GM12878 (cell line): ENCODE results near the gene CACNA1H. TPM values are rescaled to one million over a fixed set of nuclear protein-coding genes. Genes with fewer than 3 reads are reported as not detected.
"Not testable (repeated sequence)": the region's sequence is repeated elsewhere in the genome, so short reads cannot be mapped to it uniquely, and the experiment has no call there.

Experiments
- ATAC-seq: fragments of 200-7000 bp; cut with Tn5 transposase; 3 replicates; pipeline ENCODE4 v1.9.1; 2020; ENCODE audit warnings: mild to moderate bottlenecking, moderate library complexity
- BruUV-seq: library from RNA; stranded (reverse); fragments of 400-500 nt; replicated peaks from 2 replicates; lab custom pipeline; 2021; lab: Mats Ljungman, UMichigan
- CTCF ChIA-PET: fragments of 300-600 bp; sonication (Branson Sonifier 250); formaldehyde crosslinking; extraction: SDS; loops from one replicate; lab custom pipeline; 2021; ENCODE audit warnings: inconsistent platforms; lab: Yijun Ruan, JAX
- POLR2A ChIA-PET: fragments of 350-600 bp; formaldehyde crosslinking; extraction: SDS; loops from one replicate; lab custom pipeline; 2021; ENCODE audit warnings: inconsistent platforms; lab: Charles Lee
- RAD21 ChIA-PET: fragments of 300-600 bp; sonication (Branson Sonifier 250); formaldehyde crosslinking; loops from one replicate; lab custom pipeline; 2023; ENCODE audit warnings: antibody characterized with exemption; ENCODE audit not compliant: unreplicated experiment; lab: Charles Lee
- SMC1A ChIA-PET: fragments of 300-600 bp; sonication (Branson Sonifier 250); formaldehyde crosslinking; loops from one replicate; lab custom pipeline; 2023; ENCODE audit not compliant: unreplicated experiment, uncharacterized antibody; lab: Charles Lee
- DNase-seq: peaks from one replicate; pipeline ENCODE4 v3.0.0-alpha.2; 2011; ENCODE audit warnings: low read depth, low spot score
- FAIRE-seq: peaks from 3 replicates; lab custom pipeline; 2011; peaks lifted over from hg19 to GRCh38; lab: Jason Lieb, UNC
- H2AFZ ChIP-seq: 2 replicates; pipeline ENCODE4 v1.6.0; 2011; ENCODE audit warnings: low read depth, low read length, control low read depth; ENCODE audit not compliant: control insufficient read depth
- H3K27ac ChIP-seq: 2 replicates; pipeline ENCODE4 v1.5.1; 2011; ENCODE audit warnings: control low read depth; ENCODE audit not compliant: control insufficient read depth, insufficient read depth
- H3K27me3 ChIP-seq, 2 experiments: replicated peaks in 1 of 2; 2 replicates each; pipeline versions ENCODE4 v1.6.0 to v1.6.1; 2011; ENCODE audit warnings: low read length in 1 of 2; ENCODE audit not compliant: control insufficient read depth in 2 of 2, insufficient read depth in 2 of 2
- H3K36me3 ChIP-seq, 2 experiments: 2 replicates each; pipeline ENCODE4 v1.5.1; 2011; ENCODE audit warnings: low read length in 1 of 2; ENCODE audit not compliant: control insufficient read depth in 2 of 2, insufficient read depth in 2 of 2
- H3K4me1 ChIP-seq: 2 replicates; pipeline ENCODE4 v1.6.1; 2011; ENCODE audit warnings: mild to moderate bottlenecking, low read length, moderate library complexity, mixed read lengths; ENCODE audit not compliant: control insufficient read depth, insufficient read depth
- H3K4me2 ChIP-seq: 2 replicates; pipeline ENCODE4 v1.6.0; 2011; ENCODE audit warnings: control low read depth; ENCODE audit not compliant: control insufficient read depth, insufficient read depth
- H3K4me3 ChIP-seq: fragments of 200-600 bp; sonication (generic); 2 replicates; pipeline ENCODE4 v1.5.1; 2016
- H3K79me2 ChIP-seq: 2 replicates; pipeline ENCODE4 v1.6.0; 2011; ENCODE audit warnings: low read length; ENCODE audit not compliant: control insufficient read depth, insufficient read depth
- H3K9ac ChIP-seq: 2 replicates; pipeline ENCODE4 v1.8.0; 2011; ENCODE audit warnings: low read length, control low read depth, mixed read lengths; ENCODE audit not compliant: control insufficient read depth, insufficient read depth
- H3K9me3 ChIP-seq: replicated peaks from 3 replicates; pipeline ENCODE4 v1.5.1; 2011; ENCODE audit warnings: mild to moderate bottlenecking, low read length; ENCODE audit not compliant: control insufficient read depth, insufficient read depth
- H4K20me1 ChIP-seq: 2 replicates; pipeline ENCODE4 v1.6.0; 2011; ENCODE audit not compliant: control insufficient read depth, insufficient read depth
- ATF7 ChIP-seq: fragments of 450-650 bp; IDR thresholded peaks from 2 replicates; pipeline ENCODE4 v1.6.1; 2016; ENCODE audit warnings: low read depth, mild to moderate bottlenecking
- BCL3 ChIP-seq: IDR thresholded peaks from 2 replicates; pipeline ENCODE4 v1.6.1; 2011; ENCODE audit warnings: borderline replicate concordance, low read depth, mild to moderate bottlenecking, moderate library complexity, low read length; ENCODE audit not compliant: insufficient read depth, poor library complexity, severe bottlenecking
- EGR1 ChIP-seq, 2 experiments: IDR thresholded peaks; 1 replicate in 1 of 2; 2 replicates in 1 of 2; pipeline ENCODE4 v1.6.1; 2011 to 2012; ENCODE audit warnings: low read depth in 2 of 2, low read length in 2 of 2, borderline replicate concordance in 1 of 2, mild to moderate bottlenecking in 1 of 2, moderate library complexity in 1 of 2
- SREBF1 ChIP-seq: IDR thresholded peaks from 2 replicates; pipeline ENCODE4 v1.6.1; 2012; ENCODE audit warnings: mild to moderate bottlenecking, low read length
- YBX1 ChIP-seq: fragments of 450-650 bp; IDR thresholded peaks from 2 replicates; pipeline ENCODE4 v1.6.1; 2016; ENCODE audit warnings: antibody characterized with exemption
- WGBS: methylation state at CpG from one replicate; pipeline ENCODE4 v1.1.6; 2016; ENCODE audit warnings: low lambda C conversion rate; ENCODE audit not compliant: insufficient replicate concordance, insufficient coverage; ENCODE audit errors: missing lambda C conversion rate; 5-methylcytosine and 5-hydroxymethylcytosine counted together
- in situ Hi-C: fragments of 300-500 bp; cut with MboI; formaldehyde crosslinking; loops from 9 replicates; pipeline ENCODE4 v1.14.3; 2018; ENCODE audit warnings: mixed read lengths
- intact Hi-C: fragments of 100-400 bp; cut with micrococcal nuclease; formaldehyde crosslinking; loops from one replicate; pipeline ENCODE4 v1.14.2; 2022; ENCODE audit not compliant: unreplicated experiment
- polyA plus RNA-seq, 11 experiments: library from polyadenylated mRNA; depleted of rRNA in 4 of 11; unstranded in 6 of 11; stranded (reverse) in 5 of 11; fragments of >200 nt; fragmentation: Nextera tagmentation in 4 of 11; fragmentation: Illumina TruSeq in 1 of 11; extraction: Ambion mirVana in 4 of 11; extraction: Trizol in 1 of 11; gene quantifications; 1 replicate in 1 of 11; 2 replicates in 10 of 11; pipeline versions ENCODE4 v1.2.1 to v1.2.3, GENCODE V29; 2011 to 2016; ENCODE audit warnings: inconsistent platforms in 2 of 11, missing spikeins in 2 of 11, low read depth in 1 of 11
- total RNA-seq, 4 experiments: library from RNA; depleted of rRNA in 3 of 4; stranded (reverse); fragments of >200 nt in 3 of 4; fragmentation: Illumina TruSeq in 1 of 4; extraction: Trizol in 1 of 4; gene quantifications; 2 replicates each; pipeline versions ENCODE4 v1.2.1 to v1.2.3, GENCODE V29; 2013 to 2021

The CACNA1H gene
- total and polyA plus RNA-seq, 10 of the 15 experiments (the other 5 are each of a cell fraction or from before 2014, with no cell fraction given) = 0.03 to 0.54 TPM; not detected in 8

DNA sequence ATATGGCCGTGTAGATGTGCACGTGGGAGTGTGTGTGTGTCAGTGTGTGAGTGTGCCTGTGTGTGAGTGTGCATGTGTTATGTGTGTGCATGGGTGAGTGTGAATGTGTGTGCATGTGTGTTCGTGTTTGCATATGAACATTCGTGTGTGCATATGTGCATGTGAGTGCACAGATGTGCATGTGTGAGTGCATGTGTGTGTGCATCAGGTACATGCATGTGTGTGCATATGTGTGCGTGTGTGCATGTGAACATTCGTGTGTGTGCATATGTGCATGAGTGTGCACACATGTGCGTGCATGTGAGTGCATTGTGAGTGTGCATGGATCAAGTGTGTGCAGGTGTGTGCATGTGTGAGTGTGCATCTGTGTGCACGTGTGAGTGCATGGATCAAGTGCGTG, 85.1 kb downstream of the CACNA1H start:
- Histone ChIP-seq H3K9me3 (no peaks in the 10 kb centered on the region), H3K9ac (no peak overlapping the region), H4K20me1 (no peaks in the 10 kb centered on the region), H3K4me3 (no peak overlapping the region), H2AFZ (no peak overlapping the region), H3K4me1 (no peaks in the 10 kb centered on the region), H3K27me3 (no peaks in the 10 kb centered on the region), H3K4me2 (no peak overlapping the region), H3K36me3 (no peaks in the 10 kb centered on the region), H3K27ac (no peak overlapping the region), H3K79me2 (no peaks in the 10 kb centered on the region)
- in situ Hi-C loops = no loop called here
- FAIRE-seq (no peak), ATAC-seq (no peak), DNase-seq (peak; percentile 4)
- intact Hi-C loops = no loop called here
- SMC1A ChIA-PET = no interaction called here
- RAD21 ChIA-PET = no interaction called here
- CTCF ChIA-PET = no interaction called here
- WGBS = 51% methylated on average over 9 of the region's 9 CpGs
- BruUV-seq = no TSS peak
- POLR2A ChIA-PET = no interaction called here
- TF ChIP-seq SREBF1 (no peak), YBX1 (no peak), BCL3 (peak; percentile 34), EGR1 (IDR thresholded peaks at IDR 0.05; ENCODE audit: borderline replicate concordance in 1 of 2, low read depth in 2 of 2, low read length in 2 of 2) (no peak), ATF7 (no peak)

GRCh38 chr16:1238909-1239308, 86.0 kb downstream of the CACNA1H start:
- intact Hi-C loops, H4K20me1 ChIP-seq, in situ Hi-C loops, FAIRE-seq, CTCF ChIA-PET, H3K4me1 ChIP-seq, H3K9ac ChIP-seq, H3K27me3 ChIP-seq, H3K79me2 ChIP-seq, H3K36me3 ChIP-seq, H3K9me3 ChIP-seq, ATAC-seq, BruUV-seq, H2AFZ ChIP-seq, RAD21 ChIA-PET, H3K4me2 ChIP-seq, SMC1A ChIA-PET, H3K4me3 ChIP-seq, POLR2A ChIA-PET, H3K27ac ChIP-seq, DNase-seq: not testable (repeated sequence)
- WGBS = 72% methylated on average over 10 of the region's 23 CpGs

- H3K4me2 ChIP-seq, CTCF ChIA-PET, H3K4me1 ChIP-seq, H3K79me2 ChIP-seq, POLR2A ChIA-PET, H3K36me3 ChIP-seq, ATAC-seq, H3K27me3 ChIP-seq, H2AFZ ChIP-seq, H3K9ac ChIP-seq, in situ Hi-C loops, H3K9me3 ChIP-seq, H3K4me3 ChIP-seq, FAIRE-seq, H4K20me1 ChIP-seq, SMC1A ChIA-PET, RAD21 ChIA-PET, DNase-seq, BruUV-seq, H3K27ac ChIP-seq, intact Hi-C loops: not testable (repeated sequence)
- 30% methylated on average over 6 of the region's 9 CpGs for WGBS
Measured at GRCh38 chr16:1239575-1239974, 86.7 kb downstream of the CACNA1H start.
